ENCODE measurements around the gene KLK7.
A peak's percentile ranks its signal among the peaks of the same experiment; 100 is the strongest.
"Not testable (repeated sequence)": the region's sequence is repeated elsewhere in the genome, so short reads cannot be mapped to it uniquely, and the experiment has no call there.

The KLK7 gene

GRCh38 chr19:50980208-50980607, 3.5 kb downstream of the KLK7 start:
- no peak for DNase-seq (ENCODE audit: low read depth, low spot score)
- no peak overlapping the region for H3K27ac ChIP-seq

- peak overlapping the region; percentile 13 for H3K27ac ChIP-seq
- no peak for DNase-seq (ENCODE audit: low read depth, low spot score)
These were observed 4.0 kb downstream of the KLK7 start for GRCh38 chr19:50979758-50980157.

- peak overlapping the region; percentile 13 for H3K27ac ChIP-seq
- DNase-seq (ENCODE audit: low read depth, low spot score), result no peak
These were observed 4.8 kb downstream of the KLK7 start for GRCh38 chr19:50978772-50979390.

GRCh38 chr19:50977626-50978025, 6.1 kb downstream of the KLK7 start:
- no peak overlapping the region for H3K27ac ChIP-seq
- DNase-seq (ENCODE audit: low read depth, low spot score), result no peak

GRCh38 chr19:50975766-50976165, 8.0 kb downstream of the KLK7 start:
- no peak for DNase-seq (ENCODE audit: low read depth, low spot score)

GRCh38 chr19:50974702-50975556, 8.8 kb downstream of the KLK7 start:
- DNase-seq (ENCODE audit: low read depth, low spot score), result no peak

More at GRCh38 chr19:50975766-50976165, 8.0 kb downstream of the KLK7 start:
- peak overlapping the region; percentile 40 for H3K27ac ChIP-seq

GRCh38 chr19:50972795-50973376, 10.8 kb downstream of the KLK7 start:
- DNase-seq (ENCODE audit: low read depth, low spot score), result no peak

More at GRCh38 chr19:50974702-50975556, 8.8 kb downstream of the KLK7 start:
- H3K27ac ChIP-seq, result no peak overlapping the region

GRCh38 chr19:50969810-50970209, 13.9 kb downstream of the KLK7 start:
- DNase-seq (ENCODE audit: low read depth, low spot score), result not testable (repeated sequence)
- peak overlapping the region; percentile 38 for H3K27ac ChIP-seq

More at GRCh38 chr19:50972795-50973376, 10.8 kb downstream of the KLK7 start:
- H3K27ac ChIP-seq, result peak overlapping the region; percentile 48

GRCh38 chr19:50969413-50969760, 14.3 kb downstream of the KLK7 start, which contains the start of gene KLK6:
Gene KLK6 (minus strand): TSS chr19:50969591. CDS start chr19:50968104, 1,487 bp downstream.
- no peak for DNase-seq (ENCODE audit: low read depth, low spot score)
- H3K27ac ChIP-seq, result peak within 1 kb of the TSS; percentile 38

GRCh38 chr19:50968716-50969412, 14.9 kb downstream of the KLK7 start:
- DNase-seq (ENCODE audit: low read depth, low spot score), result no peak
- peak overlapping the region; percentile 38 for H3K27ac ChIP-seq

- H3K27ac ChIP-seq, result no peak overlapping the region
- no peak for DNase-seq (ENCODE audit: low read depth, low spot score)
These were observed 15.6 kb downstream of the KLK7 start for GRCh38 chr19:50967929-50968715.

GRCh38 chr19:50964266-50964665, 19.5 kb downstream of the KLK7 start:
- H3K27ac ChIP-seq, result no peak overlapping the region
- no peak for DNase-seq (ENCODE audit: low read depth, low spot score)

- H3K27ac ChIP-seq, result no peak overlapping the region
- DNase-seq (ENCODE audit: low read depth, low spot score), result no peak
These were observed 20.3 kb downstream of the KLK7 start for GRCh38 chr19:50963381-50963780.

GRCh38 chr19:50962245-50962644, 21.5 kb downstream of the KLK7 start:
- no peak overlapping the region for H3K27ac ChIP-seq
- DNase-seq (ENCODE audit: low read depth, low spot score), result no peak

GRCh38 chr19:50959731-50960500, 23.8 kb downstream of the KLK7 start:
- DNase-seq (ENCODE audit: low read depth, low spot score), result no peak
- H3K27ac ChIP-seq, result no peak overlapping the region

GRCh38 chr19:50957587-50957986, 26.1 kb downstream of the KLK7 start:
- DNase-seq (ENCODE audit: low read depth, low spot score), result no peak

GRCh38 chr19:50952910-50953309, 30.8 kb downstream of the KLK7 start, which contains the start of gene KLK5:
Gene KLK5 (minus strand): TSS chr19:50953038. CDS start chr19:50952657, 381 bp downstream.
- DNase-seq (ENCODE audit: low read depth, low spot score), result no peak
- H3K27ac ChIP-seq, result peak within 1 kb of the TSS; percentile 69

More at GRCh38 chr19:50957587-50957986, 26.1 kb downstream of the KLK7 start:
- no peak overlapping the region for H3K27ac ChIP-seq

GRCh38 chr19:50949861-50950260, 33.9 kb downstream of the KLK7 start:
- H3K27ac ChIP-seq, result no peak overlapping the region
- DNase-seq (ENCODE audit: low read depth, low spot score), result no peak

- H3K27ac ChIP-seq, result no peak overlapping the region
- no peak for DNase-seq (ENCODE audit: low read depth, low spot score)
These were observed 36.6 kb downstream of the KLK7 start for GRCh38 chr19:50947123-50947522.

Measured in epithelial cell of prostate (primary cell).